Measurements from ENCODE around the gene EIF3F. TPM values are rescaled to one million over a fixed set of nuclear protein-coding genes. Genes with fewer than 3 reads are reported as not detected.

Gene EIF3F
- total RNA-seq, 1 experiment from 2014 or later: 191 TPM

DNA sequence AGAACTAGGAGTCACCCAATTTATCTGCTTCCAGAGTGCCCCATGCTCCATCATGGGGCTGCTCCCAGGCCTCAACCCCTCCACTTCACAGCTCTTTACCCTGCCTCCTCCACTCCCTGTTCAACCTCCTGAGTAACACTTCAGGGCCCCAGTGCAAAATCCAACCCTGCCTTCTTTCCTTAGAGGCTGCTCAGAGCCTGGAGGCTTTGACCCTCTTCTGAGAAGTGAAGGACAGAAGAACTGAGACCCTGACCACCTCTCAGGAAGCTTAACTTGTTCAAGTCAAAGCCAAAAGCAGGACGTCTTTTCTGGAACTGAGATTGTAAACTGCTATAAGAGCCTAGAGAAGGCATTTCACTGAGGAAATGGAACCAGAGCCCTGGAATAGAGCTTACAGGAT lies 15.5 kb downstream of the EIF3F start:
- H3K9me2 ChIP-seq (ENCODE audit: insufficient read depth): no peaks in the 10 kb centered on the region
- POLR2A ChIA-PET (ENCODE audit: unreplicated experiment): no interaction called here
- no peaks in the 10 kb centered on the region for H4K20me1 ChIP-seq (ENCODE audit: insufficient read depth)
- intact Hi-C loops (cut with micrococcal nuclease; ENCODE audit: unreplicated experiment): loop anchor here (10.0 kb wide), 1 partner anchor 562 kb away; no protein-coding TSS in a partner anchor
- H2AFZ ChIP-seq: no peak overlapping the region
- no TSS peak for BruUV-seq (replicated peaks)
- TF ChIP-seq, protein P1, sequence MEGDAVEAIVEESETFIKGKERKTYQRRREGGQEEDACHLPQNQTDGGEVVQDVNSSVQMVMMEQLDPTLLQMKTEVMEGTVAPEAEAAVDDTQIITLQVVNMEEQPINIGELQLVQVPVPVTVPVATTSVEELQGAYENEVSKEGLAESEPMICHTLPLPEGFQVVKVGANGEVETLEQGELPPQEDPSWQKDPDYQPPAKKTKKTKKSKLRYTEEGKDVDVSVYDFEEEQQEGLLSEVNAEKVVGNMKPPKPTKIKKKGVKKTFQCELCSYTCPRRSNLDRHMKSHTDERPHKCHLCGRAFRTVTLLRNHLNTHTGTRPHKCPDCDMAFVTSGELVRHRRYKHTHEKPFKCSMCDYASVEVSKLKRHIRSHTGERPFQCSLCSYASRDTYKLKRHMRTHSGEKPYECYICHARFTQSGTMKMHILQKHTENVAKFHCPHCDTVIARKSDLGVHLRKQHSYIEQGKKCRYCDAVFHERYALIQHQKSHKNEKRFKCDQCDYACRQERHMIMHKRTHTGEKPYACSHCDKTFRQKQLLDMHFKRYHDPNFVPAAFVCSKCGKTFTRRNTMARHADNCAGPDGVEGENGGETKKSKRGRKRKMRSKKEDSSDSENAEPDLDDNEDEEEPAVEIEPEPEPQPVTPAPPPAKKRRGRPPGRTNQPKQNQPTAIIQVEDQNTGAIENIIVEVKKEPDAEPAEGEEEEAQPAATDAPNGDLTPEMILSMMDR (conservative IDR thresholded peaks at IDR 0.05): no peak
- H3K27ac ChIP-seq: no peak overlapping the region
- H3K4me2 ChIP-seq: no peak overlapping the region
- H3K79me2 ChIP-seq (ENCODE audit: low read depth): no peaks in the 10 kb centered on the region
- H3K27me3 ChIP-seq (ENCODE audit: insufficient read depth, low read depth): no peaks in the 10 kb centered on the region
- peaks cover 5% of the 10 kb centered on the region; the same call in 1 of the 2 replicates for H3F3A ChIP-seq (ENCODE audit: insufficient read depth, low read depth)
- CTCF ChIA-PET: no interaction called here
- H3K9me3 ChIP-seq (ENCODE audit: insufficient read depth, low read depth): no peaks in the 10 kb centered on the region
- H3K4me1 ChIP-seq (replicated peaks; ENCODE audit: insufficient read depth): no peaks in the 10 kb centered on the region
- no peak overlapping the region for H3K4me3 ChIP-seq
- no peak for DNase-seq
- H3K36me3 ChIP-seq (ENCODE audit: low read depth): no peaks in the 10 kb centered on the region

GRCh38 chr11:8003187-8003586 lies 16.1 kb downstream of the EIF3F start:
- POLR2A ChIA-PET (ENCODE audit: unreplicated experiment): no interaction called here
- Histone ChIP-seq H3K36me3 (ENCODE audit: low read depth) (no peaks in the 10 kb centered on the region), H4K20me1 (ENCODE audit: insufficient read depth) (no peaks in the 10 kb centered on the region), H2AFZ (no peak overlapping the region), H3K9me2 (ENCODE audit: insufficient read depth) (no peaks in the 10 kb centered on the region), H3K79me2 (ENCODE audit: low read depth) (no peaks in the 10 kb centered on the region), H3K4me1 (replicated peaks; ENCODE audit: insufficient read depth) (no peaks in the 10 kb centered on the region), H3K4me3 (no peak overlapping the region), H3K4me2 (no peak overlapping the region), H3F3A (ENCODE audit: insufficient read depth, low read depth) (peaks cover 2% of the 10 kb centered on the region; the same call in 1 of the 2 replicates), H3K27me3 (ENCODE audit: insufficient read depth, low read depth) (no peaks in the 10 kb centered on the region), H3K27ac (no peak overlapping the region), H3K9me3 (ENCODE audit: insufficient read depth, low read depth) (no peaks in the 10 kb centered on the region)
- TF ChIP-seq, protein P1 (conservative IDR thresholded peaks at IDR 0.05): no peak
- TF ChIP-seq EZH2 (IDR thresholded peaks at IDR 0.05; ENCODE audit: low read depth): no peak
- no peak for DNase-seq
- BruUV-seq (replicated peaks): no TSS peak
- intact Hi-C loops (cut with micrococcal nuclease; ENCODE audit: unreplicated experiment): loop anchor here (10.0 kb wide), 1 partner anchor 562 kb away; no protein-coding TSS in a partner anchor
- CTCF ChIA-PET: no interaction called here

GRCh38 chr11:8004008-8004407 lies 16.9 kb downstream of the EIF3F start:
- POLR2A ChIA-PET (ENCODE audit: unreplicated experiment): no interaction called here
- Histone ChIP-seq H3K27ac (no peak overlapping the region), H3K36me3 (ENCODE audit: low read depth) (no peaks in the 10 kb centered on the region), H4K20me1 (ENCODE audit: insufficient read depth) (no peaks in the 10 kb centered on the region), H2AFZ (no peak overlapping the region), H3K9me3 (ENCODE audit: insufficient read depth, low read depth) (no peaks in the 10 kb centered on the region), H3F3A (ENCODE audit: insufficient read depth, low read depth) (no peaks in the 10 kb centered on the region), H3K4me3 (no peak overlapping the region), H3K79me2 (ENCODE audit: low read depth) (no peaks in the 10 kb centered on the region), H3K9me2 (ENCODE audit: insufficient read depth) (no peaks in the 10 kb centered on the region), H3K4me1 (replicated peaks; ENCODE audit: insufficient read depth) (no peaks in the 10 kb centered on the region), H3K4me2 (no peak overlapping the region), H3K27me3 (ENCODE audit: insufficient read depth, low read depth) (no peaks in the 10 kb centered on the region)
- no peak for DNase-seq
- intact Hi-C loops (cut with micrococcal nuclease; ENCODE audit: unreplicated experiment): loop anchor here (10.0 kb wide), 1 partner anchor 561 kb away; no protein-coding TSS in a partner anchor
- no TSS peak for BruUV-seq (replicated peaks)
- CTCF ChIA-PET: no interaction called here
- TF ChIP-seq, protein P1 (conservative IDR thresholded peaks at IDR 0.05): no peak
- no peak for TF ChIP-seq EZH2 (IDR thresholded peaks at IDR 0.05; ENCODE audit: low read depth)

Measured in PC-9 (cell line).